ENCODE results near the gene FEN1. TPM values are rescaled to one million over a fixed set of nuclear protein-coding genes. Genes with fewer than 3 reads are reported as not detected.

Gene FEN1
- total and polyA plus RNA-seq, 2 experiments from 2014 or later = 15.4 to 21.0 TPM

DNA sequence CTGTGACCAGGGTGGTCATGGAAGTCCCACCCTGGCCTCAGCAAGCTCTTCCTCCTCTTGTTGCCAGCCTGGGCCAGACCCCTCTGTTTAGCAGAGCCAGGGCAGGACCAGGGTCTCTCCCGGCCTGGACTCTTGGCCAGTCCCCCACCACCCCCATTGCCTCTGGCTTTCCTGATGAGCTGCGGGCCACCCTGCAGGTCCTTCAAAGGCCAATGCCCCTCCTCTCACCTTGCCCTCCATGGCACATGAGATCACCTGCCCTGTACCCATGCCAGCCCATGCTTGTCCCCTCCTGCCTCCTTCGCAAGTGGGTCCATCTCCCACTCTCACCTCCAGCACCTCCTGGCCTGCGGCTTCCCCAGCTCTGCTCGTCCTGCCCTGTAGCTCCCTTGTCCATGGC, 45.8 kb downstream of the FEN1 start:
- H3K9me2 ChIP-seq (replicated peaks; ENCODE audit: insufficient read depth) = no peaks in the 10 kb centered on the region
- H3K36me3 ChIP-seq (replicated peaks; ENCODE audit: insufficient read depth, low read depth) = no peaks in the 10 kb centered on the region
- WGBS (ENCODE audit: low lambda C conversion rate, missing lambda C conversion rate) = 95% methylated on average over 5 of the region's 5 CpGs
- H3K79me2 ChIP-seq = peaks cover 45% of the 10 kb centered on the region
- no peak overlapping the region for H2AFZ ChIP-seq
- TF ChIP-seq, protein P1, sequence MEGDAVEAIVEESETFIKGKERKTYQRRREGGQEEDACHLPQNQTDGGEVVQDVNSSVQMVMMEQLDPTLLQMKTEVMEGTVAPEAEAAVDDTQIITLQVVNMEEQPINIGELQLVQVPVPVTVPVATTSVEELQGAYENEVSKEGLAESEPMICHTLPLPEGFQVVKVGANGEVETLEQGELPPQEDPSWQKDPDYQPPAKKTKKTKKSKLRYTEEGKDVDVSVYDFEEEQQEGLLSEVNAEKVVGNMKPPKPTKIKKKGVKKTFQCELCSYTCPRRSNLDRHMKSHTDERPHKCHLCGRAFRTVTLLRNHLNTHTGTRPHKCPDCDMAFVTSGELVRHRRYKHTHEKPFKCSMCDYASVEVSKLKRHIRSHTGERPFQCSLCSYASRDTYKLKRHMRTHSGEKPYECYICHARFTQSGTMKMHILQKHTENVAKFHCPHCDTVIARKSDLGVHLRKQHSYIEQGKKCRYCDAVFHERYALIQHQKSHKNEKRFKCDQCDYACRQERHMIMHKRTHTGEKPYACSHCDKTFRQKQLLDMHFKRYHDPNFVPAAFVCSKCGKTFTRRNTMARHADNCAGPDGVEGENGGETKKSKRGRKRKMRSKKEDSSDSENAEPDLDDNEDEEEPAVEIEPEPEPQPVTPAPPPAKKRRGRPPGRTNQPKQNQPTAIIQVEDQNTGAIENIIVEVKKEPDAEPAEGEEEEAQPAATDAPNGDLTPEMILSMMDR (IDR thresholded peaks at IDR 0.05; ENCODE audit: poor library complexity) = no peak
- no peak for TF ChIP-seq EZH2 (IDR thresholded peaks at IDR 0.05; ENCODE audit: borderline replicate concordance)
- TF ChIP-seq EZH2phosphoT487 (IDR thresholded peaks at IDR 0.05; ENCODE audit: low read depth, severe bottlenecking, unreplicated experiment) = no peak
- H3K4me3 ChIP-seq = no peak overlapping the region
- no peak for DNase-seq (ENCODE audit: low spot score)
- no peak overlapping the region for H3K4me2 ChIP-seq
- H4K20me1 ChIP-seq (ENCODE audit: insufficient read depth, poor library complexity, severe bottlenecking) = peaks cover 32% of the 10 kb centered on the region
- H3K27me3 ChIP-seq = no peaks in the 10 kb centered on the region
- peaks cover 13% of the 10 kb centered on the region for H3K4me1 ChIP-seq (ENCODE audit: insufficient read depth)
- no peak overlapping the region for H3K27ac ChIP-seq
- H3K9me3 ChIP-seq (ENCODE audit: low read depth) = no peaks in the 10 kb centered on the region

DNA sequence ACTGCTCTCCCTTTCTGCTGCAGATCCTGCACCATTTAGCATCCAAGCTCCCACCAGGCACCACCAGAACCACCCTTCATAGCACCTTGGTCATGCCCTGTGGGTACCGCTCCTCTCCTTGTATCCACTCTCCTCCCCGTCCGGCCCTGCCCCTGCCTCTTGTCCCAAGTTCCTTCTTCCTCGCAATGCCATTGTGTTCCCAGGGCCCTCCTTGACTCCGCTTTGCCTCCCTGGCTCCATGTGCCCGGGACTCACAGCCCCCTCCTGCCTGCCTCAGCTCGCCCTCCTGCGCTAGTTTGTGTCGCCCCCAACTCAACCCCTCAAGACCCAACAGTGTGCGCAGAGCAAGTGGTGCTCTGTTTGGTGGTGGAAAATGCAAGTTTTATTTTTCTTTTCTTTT, 46.2 kb downstream of the FEN1 start:
- no peak overlapping the region for H2AFZ ChIP-seq
- no peaks in the 10 kb centered on the region for H3K9me2 ChIP-seq (replicated peaks; ENCODE audit: insufficient read depth)
- peaks cover 28% of the 10 kb centered on the region for H4K20me1 ChIP-seq (ENCODE audit: insufficient read depth, poor library complexity, severe bottlenecking)
- H3K27me3 ChIP-seq = no peaks in the 10 kb centered on the region
- H3K36me3 ChIP-seq (replicated peaks; ENCODE audit: insufficient read depth, low read depth) = no peaks in the 10 kb centered on the region
- TF ChIP-seq EZH2phosphoT487 (IDR thresholded peaks at IDR 0.05; ENCODE audit: low read depth, severe bottlenecking, unreplicated experiment) (no peak), EZH2 (IDR thresholded peaks at IDR 0.05; ENCODE audit: borderline replicate concordance) (no peak)
- TF ChIP-seq, protein P1 (IDR thresholded peaks at IDR 0.05; ENCODE audit: poor library complexity) = no peak
- no peak overlapping the region for H3K27ac ChIP-seq
- H3K4me3 ChIP-seq = no peak overlapping the region
- H3K4me2 ChIP-seq = no peak overlapping the region
- DNase-seq (ENCODE audit: low spot score) = no peak
- H3K4me1 ChIP-seq (ENCODE audit: insufficient read depth) = peaks cover 13% of the 10 kb centered on the region
- WGBS (ENCODE audit: low lambda C conversion rate, missing lambda C conversion rate) = 97% methylated on average over 10 of the region's 10 CpGs
- no peaks in the 10 kb centered on the region for H3K9me3 ChIP-seq (ENCODE audit: low read depth)
- H3K79me2 ChIP-seq = peaks cover 41% of the 10 kb centered on the region

DNA sequence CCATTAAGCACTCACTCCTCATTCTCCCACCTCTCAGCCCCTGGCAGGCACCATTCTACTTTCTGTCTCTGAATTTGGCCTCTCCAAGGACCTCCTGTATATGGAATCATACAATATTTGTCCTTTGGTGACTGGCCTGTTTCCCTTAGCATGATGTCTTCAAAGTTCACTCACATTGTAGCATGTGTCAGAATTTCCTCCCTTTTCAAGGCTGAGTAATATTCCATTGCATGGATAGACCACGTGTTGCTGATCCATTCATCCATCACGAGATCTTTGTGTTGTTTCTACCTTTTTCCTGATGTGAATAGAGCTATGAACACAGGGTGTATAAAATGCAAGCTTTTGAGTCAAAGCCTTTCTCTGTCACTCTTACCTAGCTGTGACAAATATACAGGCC, 47.0 kb downstream of the FEN1 start:
- Histone ChIP-seq H3K79me2 (peaks cover 33% of the 10 kb centered on the region), H4K20me1 (ENCODE audit: insufficient read depth, poor library complexity, severe bottlenecking) (peaks cover 21% of the 10 kb centered on the region), H3K4me2 (no peak overlapping the region), H3K4me1 (ENCODE audit: insufficient read depth) (peaks cover 6% of the 10 kb centered on the region), H3K4me3 (no peak overlapping the region), H3K36me3 (replicated peaks; ENCODE audit: insufficient read depth, low read depth) (no peaks in the 10 kb centered on the region), H3K27me3 (no peaks in the 10 kb centered on the region), H3K9me3 (ENCODE audit: low read depth) (no peaks in the 10 kb centered on the region), H2AFZ (no peak overlapping the region), H3K27ac (no peak overlapping the region), H3K9me2 (replicated peaks; ENCODE audit: insufficient read depth) (no peaks in the 10 kb centered on the region)
- 100% methylated on average over 2 of the region's 2 CpGs for WGBS (ENCODE audit: low lambda C conversion rate, missing lambda C conversion rate)
- no peak for DNase-seq (ENCODE audit: low spot score)
- no peak for TF ChIP-seq EZH2phosphoT487 (IDR thresholded peaks at IDR 0.05; ENCODE audit: low read depth, severe bottlenecking, unreplicated experiment)
- TF ChIP-seq, protein P1 (IDR thresholded peaks at IDR 0.05; ENCODE audit: poor library complexity) = no peak
- no peak for TF ChIP-seq EZH2 (IDR thresholded peaks at IDR 0.05; ENCODE audit: borderline replicate concordance)

DNA sequence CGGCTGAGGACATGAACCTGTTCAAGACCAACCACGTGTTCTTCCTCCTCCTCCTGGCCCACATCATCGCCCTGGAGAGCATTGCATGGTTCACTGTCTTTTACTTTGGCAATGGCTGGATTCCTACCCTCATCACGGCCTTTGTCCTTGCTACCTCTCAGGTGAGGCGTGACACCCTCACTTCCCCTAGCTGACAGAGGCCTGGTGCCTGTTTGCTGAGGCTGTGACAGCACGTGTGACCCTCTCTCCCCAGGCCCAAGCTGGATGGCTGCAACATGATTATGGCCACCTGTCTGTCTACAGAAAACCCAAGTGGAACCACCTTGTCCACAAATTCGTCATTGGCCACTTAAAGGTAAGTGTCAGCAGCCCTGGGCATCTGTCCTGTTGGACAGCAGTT, 47.7 kb downstream of the FEN1 start:
- no peak overlapping the region for H2AFZ ChIP-seq
- H3K36me3 ChIP-seq (replicated peaks; ENCODE audit: insufficient read depth, low read depth) = no peaks in the 10 kb centered on the region

More for the DNA sequence above, 47.7 kb downstream of the FEN1 start:
- DNase-seq (ENCODE audit: low spot score) = no peak
- no peak for TF ChIP-seq EZH2phosphoT487 (IDR thresholded peaks at IDR 0.05; ENCODE audit: low read depth, severe bottlenecking, unreplicated experiment)
- TF ChIP-seq, protein P1 (IDR thresholded peaks at IDR 0.05; ENCODE audit: poor library complexity) = no peak
- TF ChIP-seq EZH2 (IDR thresholded peaks at IDR 0.05; ENCODE audit: borderline replicate concordance) = no peak
- Histone ChIP-seq H3K4me1 (ENCODE audit: insufficient read depth) (peaks cover under 1% of the 10 kb centered on the region), H3K4me2 (no peak overlapping the region), H4K20me1 (ENCODE audit: insufficient read depth, poor library complexity, severe bottlenecking) (peaks cover 21% of the 10 kb centered on the region), H3K27me3 (no peaks in the 10 kb centered on the region), H3K9me2 (replicated peaks; ENCODE audit: insufficient read depth) (no peaks in the 10 kb centered on the region), H3K79me2 (peaks cover 29% of the 10 kb centered on the region), H3K9me3 (ENCODE audit: low read depth) (no peaks in the 10 kb centered on the region), H3K27ac (no peak overlapping the region), H3K4me3 (no peak overlapping the region)
- WGBS (ENCODE audit: low lambda C conversion rate, missing lambda C conversion rate) = 95% methylated on average over 7 of the region's 7 CpGs
